Colonic mucosa (tissue), 4 donors: ENCODE data around the gene BICDL2. TPM values are rescaled to one million over a fixed set of nuclear protein-coding genes. Genes with fewer than 3 reads are reported as not detected.
A peak's percentile ranks its signal among the peaks of the same experiment; 100 is the strongest.
"Not testable (repeated sequence)": the region's sequence is repeated elsewhere in the genome, so short reads cannot be mapped to it uniquely, and the experiment has no call there.

Experiments used
- DNase-seq: peaks from one replicate; pipeline ENCODE4 v3.0.0-alpha.2; 2020
- H3K27ac ChIP-seq: fragments of 200-600 bp; one replicate; pipeline ENCODE4 v1.8.0; 2021
- H3K27me3 ChIP-seq: fragments of 200-600 bp; one replicate; pipeline ENCODE4 v1.8.0; 2021
- H3K36me3 ChIP-seq: fragments of 200-600 bp; one replicate; pipeline ENCODE4 v1.8.0; 2021
- H3K4me1 ChIP-seq: fragments of 200-600 bp; one replicate; pipeline ENCODE4 v1.8.0; 2021; ENCODE audit warnings: mild to moderate bottlenecking
- H3K4me3 ChIP-seq: fragments of 200-600 bp; one replicate; pipeline ENCODE4 v1.8.0; 2021
- H3K9ac ChIP-seq, 2 donors: one replicate each; pipeline ENCODE4 v1.7.0; 2013; ENCODE audit warnings: control low read depth in 2 of 2, low read depth in 2 of 2, low read length in 2 of 2
- H3K9me3 ChIP-seq: fragments of 200-600 bp; one replicate; pipeline ENCODE4 v1.8.0; 2021
- CTCF ChIP-seq: fragments of 200-600 bp; IDR thresholded peaks from one replicate; pipeline ENCODE4 v1.8.0; 2022; ENCODE audit warnings: antibody characterized with exemption, mild to moderate bottlenecking
- intact Hi-C: fragments of 100-400 bp; cut with DNase I; formaldehyde crosslinking; loops from one replicate; pipeline ENCODE4 v1.14.1; 2022
- total RNA-seq, 2 donors: library from RNA; stranded (reverse); fragmentation: NEBNext Ultra II Directional in 1 of 2; extraction: Animal tissue kit (Norgen Biotek cat#: 25700) in 1 of 2; gene quantifications; one replicate each; pipeline ENCODE4 v1.2.1, GENCODE V29; 2021
- donor health status: healthy.
- donor health status: DM: no; HTN: no; CAD: no.
- donor health status: DM: no; HTN: no; CAD: no.

BICDL2 gene
- total RNA-seq, 2 donors from 2014 or later = 56.6 to 83.9 TPM

GRCh38 chr16:3073448-3073847 is 36.7 kb upstream of the BICDL2 start:
- Histone ChIP-seq H3K27ac (no peak overlapping the region), H3K4me3 (no peak overlapping the region), H3K9ac (no peak overlapping the region), H3K4me1 (no peaks in the 10 kb centered on the region), H3K9me3 (no peaks in the 10 kb centered on the region), H3K27me3 (no peaks in the 10 kb centered on the region), H3K36me3 (no peaks in the 10 kb centered on the region)
- intact Hi-C loops = no loop called here
- no peak for TF ChIP-seq CTCF
- no peak for DNase-seq

- H3K9me3 ChIP-seq, H3K9ac ChIP-seq, H3K4me3 ChIP-seq, intact Hi-C loops, DNase-seq, H3K27me3 ChIP-seq, H3K27ac ChIP-seq, H3K4me1 ChIP-seq, H3K36me3 ChIP-seq: not testable (repeated sequence)
Measured at GRCh38 chr16:3072576-3073263, 36.0 kb upstream of the BICDL2 start.

GRCh38 chr16:3072148-3072547 is 35.4 kb upstream of the BICDL2 start:
- H3K27ac ChIP-seq, H3K9ac ChIP-seq, H3K4me1 ChIP-seq, DNase-seq, H3K4me3 ChIP-seq, H3K27me3 ChIP-seq, intact Hi-C loops, H3K36me3 ChIP-seq, H3K9me3 ChIP-seq: not testable (repeated sequence)

- H3K36me3 ChIP-seq = no peaks in the 10 kb centered on the region
- no peak for TF ChIP-seq CTCF
- H3K4me3 ChIP-seq = no peak overlapping the region
- no peak overlapping the region for H3K27ac ChIP-seq
- H3K4me1 ChIP-seq = no peaks in the 10 kb centered on the region
- no peak for DNase-seq
- intact Hi-C loops = no loop called here
- H3K9ac ChIP-seq = no peak overlapping the region
- H3K27me3 ChIP-seq = no peaks in the 10 kb centered on the region
- H3K9me3 ChIP-seq = no peaks in the 10 kb centered on the region
Measured at GRCh38 chr16:3071655-3072054, 34.9 kb upstream of the BICDL2 start.

GRCh38 chr16:3070608-3071111 is 33.9 kb upstream of the BICDL2 start:
- Histone ChIP-seq H3K36me3 (no peaks in the 10 kb centered on the region), H3K27ac (no peak overlapping the region), H3K4me3 (no peak overlapping the region), H3K9ac (no peak overlapping the region), H3K27me3 (no peaks in the 10 kb centered on the region), H3K9me3 (no peaks in the 10 kb centered on the region), H3K4me1 (no peaks in the 10 kb centered on the region)
- TF ChIP-seq CTCF = no peak
- no peak for DNase-seq
- intact Hi-C loops = no loop called here

- H3K9me3 ChIP-seq, H3K4me3 ChIP-seq, H3K27me3 ChIP-seq, intact Hi-C loops, H3K27ac ChIP-seq, H3K9ac ChIP-seq, H3K36me3 ChIP-seq, H3K4me1 ChIP-seq, DNase-seq: not testable (repeated sequence)
Measured at GRCh38 chr16:3069146-3069545, 32.4 kb upstream of the BICDL2 start.

- Histone ChIP-seq H3K27ac (peak overlapping the region; percentile 36), H3K4me1 (peaks cover 5% of the 10 kb centered on the region)
- no peak for DNase-seq
Measured at GRCh38 chr16:3068487-3068886, 31.7 kb upstream of the BICDL2 start.

More at GRCh38 chr16:3068487-3068886, 31.7 kb upstream of the BICDL2 start:
- Histone ChIP-seq H3K9me3 (no peaks in the 10 kb centered on the region), H3K27me3 (no peaks in the 10 kb centered on the region), H3K9ac (no peak overlapping the region), H3K36me3 (no peaks in the 10 kb centered on the region), H3K4me3 (no peak overlapping the region)
- TF ChIP-seq CTCF = no peak
- intact Hi-C loops = no loop called here
